ENCODE results near the gene SLC36A3. TPM values are rescaled to one million over a fixed set of nuclear protein-coding genes. Genes with fewer than 3 reads are reported as not detected.

Gene SLC36A3
- total and polyA plus RNA-seq, 5 donors from 2014 or later = not detected

Other genes starting within 250 kb of the SLC36A3 start
- gene TNIP1, start 222.7 kb downstream of the SLC36A3 start, total RNA-seq = 259 TPM
- 10 to 100 TPM; 46.9 to 71.5 (median 59.8) TPM for gene TNIP1, start 222.7 kb downstream of the SLC36A3 start, polyA plus RNA-seq
- 364 TPM for gene ANXA6, start 146.0 kb downstream of the SLC36A3 start, total RNA-seq
- gene ANXA6, start 146.0 kb downstream of the SLC36A3 start, polyA plus RNA-seq = 100 to 1,000 TPM; 171 to 329 (median 244) TPM
- gene CCDC69, start 79.7 kb downstream of the SLC36A3 start, total RNA-seq = 104 TPM
- 10 to 100 TPM; 78.2 to 97.0 (median 87.7) TPM for gene CCDC69, start 79.7 kb downstream of the SLC36A3 start, polyA plus RNA-seq
- gene GM2A, start 50.6 kb downstream of the SLC36A3 start, total RNA-seq = 12.0 TPM
- gene GM2A, start 50.6 kb downstream of the SLC36A3 start, polyA plus RNA-seq = 1 to 10 TPM; 4.7 to 8.7 (median 6.1) TPM
- not detected for gene SLC36A2, start 43.8 kb upstream of the SLC36A3 start, total RNA-seq
- gene SLC36A2, start 43.8 kb upstream of the SLC36A3 start, polyA plus RNA-seq = not detected
- gene SLC36A1, start 143.8 kb upstream of the SLC36A3 start, total RNA-seq = 5.4 TPM
- gene SLC36A1, start 143.8 kb upstream of the SLC36A3 start, polyA plus RNA-seq = 1 to 10 TPM in 2 of 4 donors, under 1 TPM in 2; 0.59 to 3.1 (median 1.3) TPM